G401 (cell line): ENCODE results near the gene CLEC4E. TPM values are rescaled to one million over a fixed set of nuclear protein-coding genes. Genes with fewer than 3 reads are reported as not detected.
"Not testable (repeated sequence)": the region's sequence is repeated elsewhere in the genome, so short reads cannot be mapped to it uniquely, and the experiment has no call there.

Experiments
- DNase-seq: peaks from one replicate; pipeline ENCODE4 v3.0.0-alpha.2; 2015; ENCODE audit warnings: low spot score
- in situ Hi-C: cut with HindIII; loops from 2 replicates; pipeline ENCODE4 v1.10.0; 2016; ENCODE audit warnings: low sequenced_read_pairs, mixed read lengths
- total RNA-seq: library from RNA; depleted of rRNA; stranded (reverse); fragments of >200 nt; shearing (Covaris generic); gene quantifications from 2 replicates; pipeline ENCODE4 v1.2.3, GENCODE V29; 2014

CLEC4E gene
- total RNA-seq, 1 experiment from 2014 or later, result not detected

GRCh38 chr12:8546591-8546990 is 5.9 kb upstream of the CLEC4E start:
- in situ Hi-C loops, result no loop called here
- no peak for DNase-seq

GRCh38 chr12:8544295-8544694 is 3.6 kb upstream of the CLEC4E start:
- in situ Hi-C loops, result no loop called here

GRCh38 chr12:8541562-8541961 is 857 bp upstream of the CLEC4E start:
- no peak for DNase-seq
- in situ Hi-C loops, result no loop called here

More at GRCh38 chr12:8544295-8544694, 3.6 kb upstream of the CLEC4E start:
- DNase-seq, result peak; percentile 72

- DNase-seq, in situ Hi-C loops: not testable (repeated sequence)
These were observed 2.9 kb downstream of the CLEC4E start for GRCh38 chr12:8537820-8538219.

GRCh38 chr12:8532045-8532444 is 8.7 kb downstream of the CLEC4E start:
- in situ Hi-C loops, result no loop called here
- DNase-seq, result no peak

GRCh38 chr12:8527250-8528130 is 13.2 kb downstream of the CLEC4E start:
- in situ Hi-C loops, result no loop called here
- no peak for DNase-seq

GRCh38 chr12:8519171-8519570 is 21.5 kb downstream of the CLEC4E start:
- no peak for DNase-seq
- in situ Hi-C loops, result no loop called here

- in situ Hi-C loops, result no loop called here
These were observed 22.7 kb downstream of the CLEC4E start for GRCh38 chr12:8517971-8518370.

GRCh38 chr12:8513256-8513655 is 27.4 kb downstream of the CLEC4E start, which contains the start of gene CLEC4D:
Gene CLEC4D (plus strand): TSS chr12:8513503. CDS start chr12:8513733, 230 bp downstream.
- no peak for DNase-seq
- in situ Hi-C loops, result no loop called here

More at GRCh38 chr12:8517971-8518370, 22.7 kb downstream of the CLEC4E start:
- DNase-seq, result no peak

GRCh38 chr12:8508910-8509841 is 31.5 kb downstream of the CLEC4E start:
- no peak for DNase-seq
- in situ Hi-C loops, result no loop called here

GRCh38 chr12:8508223-8508622 is 32.5 kb downstream of the CLEC4E start:
- DNase-seq, result no peak
- in situ Hi-C loops, result no loop called here

GRCh38 chr12:8507596-8507995 is 33.1 kb downstream of the CLEC4E start:
- in situ Hi-C loops, result no loop called here
- DNase-seq, result no peak

GRCh38 chr12:8504351-8504750 is 36.4 kb downstream of the CLEC4E start:
- in situ Hi-C loops, result no loop called here
- no peak for DNase-seq

GRCh38 chr12:8501720-8502119 is 39.0 kb downstream of the CLEC4E start:
- in situ Hi-C loops, result no loop called here
- no peak for DNase-seq

- in situ Hi-C loops, result no loop called here
- DNase-seq, result no peak
These were observed 41.1 kb downstream of the CLEC4E start for GRCh38 chr12:8499616-8500015.

- not testable (repeated sequence) for DNase-seq
These were observed 44.6 kb downstream of the CLEC4E start for GRCh38 chr12:8496074-8496473.

GRCh38 chr12:8495671-8496070 is 45.0 kb downstream of the CLEC4E start:
- in situ Hi-C loops, DNase-seq: not testable (repeated sequence)

More at GRCh38 chr12:8496074-8496473, 44.6 kb downstream of the CLEC4E start:
- in situ Hi-C loops, result not testable (repeated sequence)

- DNase-seq, result no peak
- in situ Hi-C loops, result no loop called here
These were observed 47.6 kb downstream of the CLEC4E start for GRCh38 chr12:8493084-8493483.

GRCh38 chr12:8491646-8492530 is 48.8 kb downstream of the CLEC4E start:
- in situ Hi-C loops, result no loop called here
- no peak for DNase-seq
